NCI-H345 treated with DMSO at 0.1 percent for 48 hours (cell line): ENCODE results near the gene NOD1.
"Not testable (repeated sequence)": the region's sequence is repeated elsewhere in the genome, so short reads cannot be mapped to it uniquely, and the experiment has no call there.

Experiments
- DNase-seq: peaks from one replicate; lab custom pipeline; 2025; ENCODE audit not compliant: unreplicated experiment; lab: John Stamatoyannopoulos, UW

The NOD1 gene

GRCh38 chr7:30422922-30423321, 55.7 kb downstream of the NOD1 start:
- no peak for DNase-seq

- no peak for DNase-seq
Observed at GRCh38 chr7:30421647-30422196, 56.9 kb downstream of the NOD1 start.

- DNase-seq: no peak
Observed at GRCh38 chr7:30420662-30421061, 57.9 kb downstream of the NOD1 start.

- not testable (repeated sequence) for DNase-seq
Observed at GRCh38 chr7:30420080-30420479, 58.5 kb downstream of the NOD1 start.

GRCh38 chr7:30413864-30414263, 64.7 kb downstream of the NOD1 start:
- no peak for DNase-seq

- no peak for DNase-seq
Observed at GRCh38 chr7:30412782-30413504, 65.6 kb downstream of the NOD1 start.

- DNase-seq: no peak
Observed at GRCh38 chr7:30411897-30412296, 66.7 kb downstream of the NOD1 start.

GRCh38 chr7:30411173-30411572, 67.4 kb downstream of the NOD1 start:
- no peak for DNase-seq

GRCh38 chr7:30406664-30407425, 71.7 kb downstream of the NOD1 start:
- DNase-seq: no peak

GRCh38 chr7:30405179-30405578, 73.4 kb downstream of the NOD1 start:
- no peak for DNase-seq

- DNase-seq: no peak
Observed at GRCh38 chr7:30403477-30403876, 75.1 kb downstream of the NOD1 start.

- no peak for DNase-seq
Observed at GRCh38 chr7:30396389-30396788, 82.2 kb downstream of the NOD1 start.

GRCh38 chr7:30395676-30396075, 82.9 kb downstream of the NOD1 start:
- no peak for DNase-seq

GRCh38 chr7:30391806-30392205, 86.8 kb downstream of the NOD1 start:
- no peak for DNase-seq

GRCh38 chr7:30390736-30391636, 87.6 kb downstream of the NOD1 start:
- DNase-seq: no peak

GRCh38 chr7:30389791-30390190, 88.8 kb downstream of the NOD1 start:
- no peak for DNase-seq

- DNase-seq: no peak
Observed at GRCh38 chr7:30382607-30383006, 96.0 kb downstream of the NOD1 start.

GRCh38 chr7:30380824-30381223, 97.8 kb downstream of the NOD1 start:
- not testable (repeated sequence) for DNase-seq

GRCh38 chr7:30380294-30380693, 98.3 kb downstream of the NOD1 start:
- DNase-seq: no peak

- DNase-seq: no peak
Observed at GRCh38 chr7:30379741-30380140, 98.8 kb downstream of the NOD1 start.

GRCh38 chr7:30379131-30379530, 99.5 kb downstream of the NOD1 start:
- DNase-seq: no peak
